Keratinocyte (primary cell): ENCODE measurements around the gene STX19.

Experiments
- EZH2 ChIP-seq: IDR thresholded peaks from one replicate; pipeline ENCODE4 v1.6.1; 2012; ENCODE audit warnings: inconsistent platforms, mild to moderate bottlenecking, low read length, moderate library complexity
- TF ChIP-seq, protein P1 (sequence below), 3 experiments: IDR thresholded peaks in 1 of 3; conservative IDR thresholded peaks in 1 of 3; optimal IDR thresholded peaks in 1 of 3; 2 replicates in 2 of 3; 3 replicates in 1 of 3; pipeline versions ENCODE3 to v1.5.1; 2011; ENCODE audit warnings: low read length in 3 of 3, mild to moderate bottlenecking in 3 of 3, moderate library complexity in 2 of 3, control low read depth in 1 of 3, inconsistent platforms in 1 of 3; ENCODE audit not compliant: insufficient read depth in 2 of 3; ENCODE audit errors: extremely low read depth in 1 of 3

DNA sequence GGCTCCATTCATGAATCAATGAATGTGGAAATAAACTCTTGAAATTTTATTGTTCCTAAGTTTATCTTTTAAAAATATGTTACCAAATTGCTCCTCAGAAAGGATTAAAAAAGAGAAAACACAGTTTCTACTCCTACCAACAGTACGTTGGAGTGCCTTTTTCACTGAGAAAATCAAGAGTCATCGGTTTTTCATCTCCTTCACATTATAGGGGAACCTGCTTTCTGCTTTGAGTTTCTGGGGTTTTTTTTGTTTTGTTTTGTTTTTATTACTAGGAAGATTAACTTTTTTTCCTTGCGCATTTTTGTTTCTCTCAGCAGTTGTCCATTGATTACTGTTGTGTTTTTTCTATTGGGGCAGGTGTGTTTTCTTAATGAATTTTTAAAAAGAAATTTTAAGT, 45.0 kb downstream of the STX19 start:
- TF ChIP-seq, protein P1, sequence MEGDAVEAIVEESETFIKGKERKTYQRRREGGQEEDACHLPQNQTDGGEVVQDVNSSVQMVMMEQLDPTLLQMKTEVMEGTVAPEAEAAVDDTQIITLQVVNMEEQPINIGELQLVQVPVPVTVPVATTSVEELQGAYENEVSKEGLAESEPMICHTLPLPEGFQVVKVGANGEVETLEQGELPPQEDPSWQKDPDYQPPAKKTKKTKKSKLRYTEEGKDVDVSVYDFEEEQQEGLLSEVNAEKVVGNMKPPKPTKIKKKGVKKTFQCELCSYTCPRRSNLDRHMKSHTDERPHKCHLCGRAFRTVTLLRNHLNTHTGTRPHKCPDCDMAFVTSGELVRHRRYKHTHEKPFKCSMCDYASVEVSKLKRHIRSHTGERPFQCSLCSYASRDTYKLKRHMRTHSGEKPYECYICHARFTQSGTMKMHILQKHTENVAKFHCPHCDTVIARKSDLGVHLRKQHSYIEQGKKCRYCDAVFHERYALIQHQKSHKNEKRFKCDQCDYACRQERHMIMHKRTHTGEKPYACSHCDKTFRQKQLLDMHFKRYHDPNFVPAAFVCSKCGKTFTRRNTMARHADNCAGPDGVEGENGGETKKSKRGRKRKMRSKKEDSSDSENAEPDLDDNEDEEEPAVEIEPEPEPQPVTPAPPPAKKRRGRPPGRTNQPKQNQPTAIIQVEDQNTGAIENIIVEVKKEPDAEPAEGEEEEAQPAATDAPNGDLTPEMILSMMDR (optimal IDR thresholded peaks at IDR 0.05 in 1 of 3, IDR thresholded peaks at IDR 0.05 in 1 of 3, conservative IDR thresholded peaks at IDR 0.05 in 1 of 3; ENCODE audit: extremely low read depth in 1 of 3, insufficient read depth in 2 of 3, low read length in 3 of 3) = no peak
- no peak for TF ChIP-seq EZH2
